ENCODE data around the gene CYTH4.

- TF ChIP-seq CTCF (IDR thresholded peaks at IDR 0.05) (no peak), POLR2AphosphoS5 (IDR thresholded peaks at IDR 0.05) (no peak)
These were observed 52.8 kb downstream of the CYTH4 start for GRCh38 chr22:37334859-37335805.

Data from stomach (tissue), 4 donors.